Erythroblast (primary cell): Measurements from ENCODE around the gene KRTAP1-4.
"Not testable (repeated sequence)": the region's sequence is repeated elsewhere in the genome, so short reads cannot be mapped to it uniquely, and the experiment has no call there.

Experiments used
- DNase-seq, 2 experiments: peaks; one replicate each; lab custom pipeline; 2025; lab: John Stamatoyannopoulos, UW
- GATA1 ChIP-seq: IDR thresholded peaks from 2 replicates; pipeline ENCODE4 v1.6.1; 2011; ENCODE audit warnings: low read depth, mild to moderate bottlenecking, control low read depth, low read length, moderate library complexity
- POLR2A ChIP-seq: IDR thresholded peaks from 2 replicates; pipeline ENCODE4 v1.6.1; 2011; ENCODE audit warnings: mild to moderate bottlenecking, low read length

KRTAP1-4 gene

DNA sequence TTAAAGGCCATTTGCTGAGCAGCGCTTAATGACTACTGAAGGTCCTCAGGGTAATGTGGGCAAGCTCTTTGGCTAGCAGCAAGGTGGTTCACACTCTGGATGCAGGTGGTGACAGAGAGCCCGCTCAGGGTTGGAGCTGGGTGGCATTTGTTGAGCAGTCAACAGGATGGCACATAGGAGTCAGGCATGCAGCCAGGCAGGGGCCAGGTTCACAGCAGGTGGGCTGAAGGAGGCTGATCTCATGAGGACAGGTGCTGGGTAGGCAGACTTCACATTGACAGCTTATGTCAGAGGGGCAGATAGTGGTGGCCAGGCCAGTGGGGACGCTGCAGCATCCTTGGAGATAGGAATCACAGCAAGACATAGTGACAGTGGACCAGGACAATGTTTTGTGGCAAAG lies 25.6 kb downstream of the KRTAP1-4 start:
- TF ChIP-seq GATA1 (no peak), POLR2A (no peak)
- no peak for DNase-seq

GRCh38 chr17:41003926-41004325 lies 26.1 kb downstream of the KRTAP1-4 start:
- TF ChIP-seq POLR2A (no peak), GATA1 (no peak)
- DNase-seq, result no peak

DNA sequence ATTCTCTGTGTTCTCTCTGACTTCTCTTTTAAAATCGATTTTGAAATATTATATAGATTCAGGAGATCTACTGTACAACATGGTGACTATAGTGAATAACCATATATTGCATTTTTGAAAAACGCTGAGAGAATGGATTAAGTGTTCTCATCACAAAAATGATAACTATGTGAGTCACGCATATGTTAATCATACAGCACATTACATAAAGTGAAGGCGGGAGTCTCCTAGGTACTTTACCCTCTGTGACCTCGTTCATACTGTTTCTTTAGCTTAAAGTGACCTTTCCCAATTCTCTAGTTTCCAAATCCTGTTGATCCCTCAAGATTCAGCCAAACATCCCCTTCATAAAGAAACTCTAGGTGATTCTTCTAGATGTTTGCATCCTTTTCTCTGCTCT lies 27.2 kb downstream of the KRTAP1-4 start:
- TF ChIP-seq POLR2A (no peak), GATA1 (no peak)
- no peak for DNase-seq

- TF ChIP-seq GATA1 (no peak), POLR2A (no peak)
- no peak for DNase-seq
These were observed 28.2 kb downstream of the KRTAP1-4 start for GRCh38 chr17:41001795-41002194.

- not testable (repeated sequence) for DNase-seq
These were observed 30.4 kb downstream of the KRTAP1-4 start, which contains the start of gene KRTAP3-2 for GRCh38 chr17:40999563-40999962. Gene KRTAP3-2 (minus strand): TSS chr17:40999906. CDS start chr17:40999853, 53 bp downstream.

GRCh38 chr17:40997361-40997760 lies 32.6 kb downstream of the KRTAP1-4 start:
- no peak for TF ChIP-seq GATA1
- DNase-seq, result no peak

DNA sequence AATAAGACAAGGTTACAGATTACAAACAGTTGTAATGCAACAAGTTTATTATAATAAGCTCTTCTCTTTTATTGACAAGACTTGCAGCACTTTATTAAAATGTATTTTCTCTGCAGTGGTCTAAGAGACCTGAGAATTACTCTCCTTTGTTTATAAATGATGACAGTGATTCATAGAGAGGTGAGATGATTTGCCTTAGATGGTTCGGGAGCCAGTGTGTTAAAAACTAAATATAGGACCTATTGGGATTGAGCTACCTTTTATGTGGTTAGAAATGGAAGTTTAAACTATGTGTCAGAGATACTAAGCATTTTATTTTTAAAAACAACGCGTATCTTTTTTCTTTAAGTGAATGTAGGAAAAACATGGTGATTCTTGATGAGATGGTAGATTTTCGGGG lies 33.2 kb downstream of the KRTAP1-4 start:
- TF ChIP-seq POLR2A, result no peak
- no peak for TF ChIP-seq GATA1
- no peak for DNase-seq

- no peak for DNase-seq
- TF ChIP-seq POLR2A, result no peak
- TF ChIP-seq GATA1, result no peak
These were observed 34.9 kb downstream of the KRTAP1-4 start for GRCh38 chr17:40995116-40995515.

GRCh38 chr17:40993839-40994238 lies 36.2 kb downstream of the KRTAP1-4 start, which contains the start of gene KRTAP3-3:
Gene KRTAP3-3 (minus strand): TSS chr17:40994164. CDS start chr17:40994097, 67 bp downstream.
- DNase-seq, result no peak
- TF ChIP-seq GATA1 (no peak), POLR2A (no peak)

DNA sequence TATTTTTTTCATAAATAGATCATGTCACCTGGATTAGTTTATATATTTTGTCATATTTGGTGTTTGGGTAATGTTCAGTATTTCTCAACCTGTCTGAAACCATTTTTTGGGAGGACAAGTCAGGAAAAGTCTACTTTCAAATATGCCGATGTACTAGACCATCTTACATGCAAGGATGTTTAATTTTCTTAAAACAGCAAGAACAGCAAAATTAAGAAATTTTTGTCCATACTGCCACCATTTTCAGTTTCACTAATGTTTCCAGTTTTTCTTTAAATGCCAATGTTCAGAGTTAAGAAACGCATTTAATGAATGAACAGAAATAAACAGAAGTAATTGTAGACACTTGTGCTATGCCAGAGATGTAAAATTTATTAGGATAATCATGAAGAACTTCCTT lies 36.9 kb downstream of the KRTAP1-4 start:
- TF ChIP-seq GATA1 (no peak), POLR2A (no peak)
- no peak for DNase-seq

- TF ChIP-seq POLR2A (no peak), GATA1 (no peak)
- no peak for DNase-seq
These were observed 37.3 kb downstream of the KRTAP1-4 start for GRCh38 chr17:40992666-40993065.

DNA sequence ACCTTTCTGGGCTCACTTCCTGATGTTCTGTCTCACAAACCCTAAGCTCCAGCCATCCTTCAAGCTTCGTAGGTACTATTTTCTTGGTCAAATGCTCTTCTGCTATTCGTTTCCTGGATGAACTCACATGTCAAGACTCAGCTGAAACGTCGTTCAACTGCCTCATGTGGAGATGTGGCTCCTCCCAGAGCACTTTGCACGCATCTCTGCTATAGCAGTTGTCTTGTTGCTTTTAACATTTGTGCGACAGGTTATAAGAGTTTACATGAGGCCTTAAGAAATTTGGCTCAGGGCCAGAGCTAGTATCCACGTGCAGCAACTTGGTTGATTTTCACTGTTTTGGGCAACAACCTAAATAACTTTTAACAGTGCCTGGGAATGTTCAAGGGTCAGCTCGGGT lies 43.1 kb downstream of the KRTAP1-4 start:
- no peak for DNase-seq
- no peak for TF ChIP-seq GATA1
- TF ChIP-seq POLR2A, result no peak

DNA sequence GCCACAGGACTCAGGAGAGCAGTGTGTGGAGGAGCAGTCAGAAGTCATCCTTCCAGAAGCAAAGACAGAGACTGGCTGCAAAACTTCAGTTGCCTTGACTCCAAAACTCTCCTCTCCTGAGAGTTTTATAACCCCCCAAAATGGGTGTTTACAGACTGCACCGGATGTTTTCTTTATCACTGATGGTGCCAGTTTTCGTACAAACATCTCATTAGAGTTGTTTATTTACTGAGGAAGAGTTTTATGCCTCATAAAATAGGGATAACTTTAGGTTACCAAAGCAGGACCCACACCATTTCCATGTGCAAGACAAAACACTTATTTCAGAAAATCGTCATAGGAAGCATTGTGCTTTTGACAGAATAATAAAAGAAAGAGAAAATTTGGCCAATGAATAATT lies 45.8 kb downstream of the KRTAP1-4 start, which contains the start of gene KRT40:
Gene KRT40, minus strand, starts transcription at position 101 of the 400 bp plus-strand sequence. Its CDS starts 53 bp downstream, at position 48.
- TF ChIP-seq POLR2A (no peak), GATA1 (no peak)
- no peak for DNase-seq

- no peak for TF ChIP-seq GATA1
- TF ChIP-seq POLR2A, result no peak
- DNase-seq, result no peak
These were observed 48.9 kb downstream of the KRTAP1-4 start for GRCh38 chr17:40981115-40981514.

DNA sequence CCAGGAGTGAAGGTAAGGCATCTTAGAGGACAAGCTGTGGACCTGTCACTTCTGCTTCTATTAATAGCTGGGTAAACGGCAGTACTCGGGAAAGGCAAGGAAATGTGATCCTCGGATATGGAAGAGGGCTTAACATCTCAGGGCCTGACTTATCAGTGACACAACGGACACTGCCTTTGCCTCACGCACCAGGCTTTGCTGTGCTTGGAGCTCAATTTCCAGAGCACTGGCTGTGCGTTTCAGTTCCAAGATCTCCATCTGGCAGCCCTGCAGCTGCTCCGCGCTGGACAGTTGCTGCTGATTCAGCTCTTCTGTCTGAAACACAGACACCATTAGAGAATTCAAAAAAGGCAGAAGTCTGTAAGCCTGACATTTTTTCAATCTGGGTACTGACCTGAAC lies 49.4 kb downstream of the KRTAP1-4 start:
- DNase-seq, result no peak
- TF ChIP-seq GATA1 (no peak), POLR2A (no peak)

- no peak for DNase-seq
- TF ChIP-seq POLR2A (no peak), GATA1 (no peak)
These were observed 49.9 kb downstream of the KRTAP1-4 start for GRCh38 chr17:40980117-40980516.
